DOHH2 (cell line): Measurements from ENCODE around the gene CYP4F2.
"Not testable (repeated sequence)": the region's sequence is repeated elsewhere in the genome, so short reads cannot be mapped to it uniquely, and the experiment has no call there.

Experiments
- H3F3A ChIP-seq: fragments of 200-600 bp; sonication (generic), shearing (Covaris generic); 2 replicates; pipeline ENCODE4 v1.6.0; 2016; ENCODE audit warnings: antibody characterized with exemption, mild to moderate bottlenecking; ENCODE audit not compliant: control insufficient read depth, insufficient read depth
- H3K27ac ChIP-seq: fragments of 200-600 bp; sonication (generic); 2 replicates; pipeline ENCODE4 v1.5.1; 2014; ENCODE audit warnings: low read depth, mild to moderate bottlenecking, low read length, moderate library complexity
- H3K27me3 ChIP-seq: fragments of 200-600 bp; sonication (generic); 2 replicates; pipeline ENCODE4 v1.6.1; 2014; ENCODE audit warnings: mild to moderate bottlenecking, low read length, mixed read lengths; ENCODE audit not compliant: control insufficient read depth
- H3K36me3 ChIP-seq: fragments of 200-600 bp; sonication (generic); 2 replicates; pipeline ENCODE4 v1.6.1; 2014; ENCODE audit warnings: mild to moderate bottlenecking, low read length, moderate library complexity, mixed read lengths; ENCODE audit not compliant: control insufficient read depth
- H3K4me1 ChIP-seq: fragments of 200-600 bp; sonication (generic); 2 replicates; pipeline ENCODE4 v1.6.1; 2014; ENCODE audit warnings: mild to moderate bottlenecking, low read length, mixed read lengths; ENCODE audit not compliant: control insufficient read depth
- H3K4me2 ChIP-seq: fragments of 200-600 bp; sonication (generic); 2 replicates; pipeline ENCODE4 v1.6.0; 2014; ENCODE audit warnings: mild to moderate bottlenecking, low read length, moderate library complexity
- H3K4me3 ChIP-seq: fragments of 200-600 bp; sonication (generic); 2 replicates; pipeline ENCODE4 v1.5.1; 2014; ENCODE audit warnings: mild to moderate bottlenecking, low read length, mixed read lengths
- H3K79me2 ChIP-seq: fragments of 200-600 bp; sonication (generic); 2 replicates; pipeline ENCODE4 v1.6.1; 2014; ENCODE audit warnings: mild to moderate bottlenecking, low read length, mixed read lengths; ENCODE audit not compliant: control insufficient read depth
- H3K9me2 ChIP-seq: fragments of 200-600 bp; sonication (generic); replicated peaks from 2 replicates; pipeline ENCODE4 v1.6.1; 2014; ENCODE audit warnings: mild to moderate bottlenecking, low read length, mixed read lengths; ENCODE audit not compliant: control insufficient read depth
- H3K9me3 ChIP-seq: fragments of 200-600 bp; sonication (generic); 2 replicates; pipeline ENCODE4 v1.6.1; 2014; ENCODE audit warnings: antibody characterized with exemption, low read length, mixed read lengths; ENCODE audit not compliant: control insufficient read depth, insufficient read depth
- H4K20me1 ChIP-seq: fragments of 200-600 bp; sonication (generic); 2 replicates; pipeline ENCODE4 v1.6.0; 2014; ENCODE audit warnings: low read depth, mild to moderate bottlenecking, antibody characterized with exemption, low read length, moderate library complexity; ENCODE audit not compliant: control insufficient read depth, insufficient read depth
- EZH2phosphoT487 ChIP-seq: fragments of 200-600 bp; sonication (generic); IDR thresholded peaks from 2 replicates; pipeline ENCODE4 v1.6.1; 2017; ENCODE audit warnings: borderline replicate concordance, mild to moderate bottlenecking, antibody characterized with exemption, low read length, moderate library complexity, mixed read lengths
- TF ChIP-seq, protein P1 (sequence below): fragments of 200-600 bp; sonication (generic); IDR thresholded peaks from one replicate; pipeline ENCODE4 v1.5.1; 2014; ENCODE audit warnings: antibody characterized with exemption, mild to moderate bottlenecking, low read depth, low read length; ENCODE audit not compliant: poor library complexity, severe bottlenecking

The CYP4F2 gene

DNA sequence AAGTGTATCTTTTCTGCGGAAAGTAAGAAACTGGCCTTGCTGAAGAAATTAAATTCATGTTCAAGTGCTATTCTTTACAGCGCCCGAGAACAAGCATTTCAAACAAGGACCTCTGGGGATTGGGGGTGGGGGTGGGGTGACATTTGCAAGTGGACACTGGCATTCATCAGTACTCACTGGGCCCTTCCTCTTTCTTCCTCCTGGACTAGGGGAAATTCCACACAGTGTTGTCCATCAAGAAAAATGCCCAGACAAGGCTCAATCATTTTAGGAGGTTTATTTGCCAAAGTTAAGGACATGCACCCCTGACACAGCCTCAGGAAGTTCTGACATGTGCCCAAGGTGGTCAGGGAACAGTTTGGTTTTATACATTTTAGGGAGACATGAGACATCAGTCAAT lies 59.5 kb downstream of the CYP4F2 start:
- Histone ChIP-seq H3K4me3 (peak overlapping the region; percentile 88), H3K79me2 (no peaks in the 10 kb centered on the region), H3K4me2 (peak overlapping the region; percentile 94), H3K4me1 (peaks cover 15% of the 10 kb centered on the region), H3K36me3 (peaks cover 4% of the 10 kb centered on the region; the same call in 1 of the 2 replicates), H3K27ac (no peak overlapping the region), H3K9me2 (no peaks in the 10 kb centered on the region), H3F3A (peaks cover 7% of the 10 kb centered on the region), H3K27me3 (no peaks in the 10 kb centered on the region), H3K9me3 (no peaks in the 10 kb centered on the region), H4K20me1 (no peaks in the 10 kb centered on the region)
- no peak for TF ChIP-seq EZH2phosphoT487
- TF ChIP-seq, protein P1, sequence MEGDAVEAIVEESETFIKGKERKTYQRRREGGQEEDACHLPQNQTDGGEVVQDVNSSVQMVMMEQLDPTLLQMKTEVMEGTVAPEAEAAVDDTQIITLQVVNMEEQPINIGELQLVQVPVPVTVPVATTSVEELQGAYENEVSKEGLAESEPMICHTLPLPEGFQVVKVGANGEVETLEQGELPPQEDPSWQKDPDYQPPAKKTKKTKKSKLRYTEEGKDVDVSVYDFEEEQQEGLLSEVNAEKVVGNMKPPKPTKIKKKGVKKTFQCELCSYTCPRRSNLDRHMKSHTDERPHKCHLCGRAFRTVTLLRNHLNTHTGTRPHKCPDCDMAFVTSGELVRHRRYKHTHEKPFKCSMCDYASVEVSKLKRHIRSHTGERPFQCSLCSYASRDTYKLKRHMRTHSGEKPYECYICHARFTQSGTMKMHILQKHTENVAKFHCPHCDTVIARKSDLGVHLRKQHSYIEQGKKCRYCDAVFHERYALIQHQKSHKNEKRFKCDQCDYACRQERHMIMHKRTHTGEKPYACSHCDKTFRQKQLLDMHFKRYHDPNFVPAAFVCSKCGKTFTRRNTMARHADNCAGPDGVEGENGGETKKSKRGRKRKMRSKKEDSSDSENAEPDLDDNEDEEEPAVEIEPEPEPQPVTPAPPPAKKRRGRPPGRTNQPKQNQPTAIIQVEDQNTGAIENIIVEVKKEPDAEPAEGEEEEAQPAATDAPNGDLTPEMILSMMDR: no peak

DNA sequence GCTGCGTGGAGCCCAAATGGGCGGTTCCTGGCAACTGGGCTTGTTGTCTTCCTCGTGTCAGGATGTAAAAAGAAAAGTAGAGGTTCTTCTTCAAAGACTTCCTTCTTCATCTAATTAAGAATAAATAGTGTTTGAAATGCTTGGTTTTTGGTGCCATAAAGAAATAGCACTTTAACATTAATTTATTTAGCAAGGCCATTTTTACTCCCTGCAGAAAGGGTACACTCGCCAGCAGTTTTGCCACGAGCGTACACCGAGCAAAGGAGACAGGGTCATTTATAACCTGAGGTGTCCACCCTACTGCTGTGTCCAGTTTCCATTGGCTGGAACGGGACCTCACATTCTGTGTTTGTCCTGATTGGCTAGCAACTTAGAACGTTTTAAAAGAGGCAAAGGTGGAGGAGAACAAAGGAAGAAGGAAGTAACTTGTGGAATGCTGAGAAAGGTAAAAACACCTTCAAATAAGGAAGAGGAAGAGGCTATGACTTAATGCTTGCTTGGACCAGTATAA lies 60.6 kb downstream of the CYP4F2 start:
- peak overlapping the region; percentile 94 for H3K4me2 ChIP-seq
- peaks cover 7% of the 10 kb centered on the region for H3F3A ChIP-seq
- peak overlapping the region; percentile 88 for H3K4me3 ChIP-seq

DNA sequence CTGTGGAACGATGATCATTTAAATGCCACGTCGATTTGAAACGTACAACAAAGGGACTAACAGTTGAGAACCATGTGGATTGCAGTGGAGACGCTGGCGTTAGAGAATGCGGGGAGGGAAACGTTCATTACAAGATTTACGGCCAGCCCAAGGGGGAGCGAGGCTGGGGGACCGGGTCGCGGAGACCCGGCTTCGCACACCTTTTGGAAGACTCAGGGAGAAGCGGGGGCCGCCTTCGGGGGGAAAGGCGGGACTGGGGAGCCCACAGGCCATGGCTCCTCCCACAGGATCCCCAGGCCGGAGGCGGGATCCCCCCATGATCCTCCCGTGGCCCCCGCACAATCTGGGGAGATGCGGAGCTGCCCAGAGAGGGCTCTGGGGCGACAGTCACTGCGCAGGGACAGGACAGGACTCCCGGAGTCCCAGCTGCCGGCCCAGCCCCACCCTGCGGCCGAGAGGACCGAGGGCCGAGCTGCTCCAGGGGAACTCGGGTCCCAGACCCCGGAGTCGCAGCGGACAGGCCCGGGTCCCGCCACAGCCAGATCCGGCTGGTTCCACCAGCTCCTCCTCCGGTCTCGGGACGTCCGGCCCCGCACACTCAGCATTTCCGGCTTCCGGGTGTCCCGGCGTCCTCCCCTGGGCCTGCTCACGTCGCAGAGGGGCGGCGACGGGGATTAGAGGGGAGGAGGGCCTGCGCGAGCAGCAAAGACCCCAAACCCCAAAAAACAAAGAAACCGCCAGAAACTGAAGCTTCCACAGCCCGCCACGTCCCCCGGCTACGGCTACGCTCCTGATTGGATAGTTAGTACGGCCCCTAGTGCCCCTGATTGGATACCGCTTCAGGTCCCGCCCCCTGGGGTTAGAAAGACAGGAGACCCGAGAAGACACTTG lies 61.3 kb downstream of the CYP4F2 start:
- Histone ChIP-seq H3K27me3 (no peaks in the 10 kb centered on the region), H3K9me2 (no peaks in the 10 kb centered on the region), H4K20me1 (no peaks in the 10 kb centered on the region), H3F3A (peaks cover 7% of the 10 kb centered on the region), H3K27ac (peak overlapping the region; percentile 86), H3K4me3 (peak overlapping the region; percentile 88), H3K79me2 (no peaks in the 10 kb centered on the region), H3K9me3 (no peaks in the 10 kb centered on the region), H3K4me2 (peak overlapping the region; percentile 94), H3K36me3 (peaks cover 4% of the 10 kb centered on the region; the same call in 1 of the 2 replicates), H3K4me1 (peaks cover 15% of the 10 kb centered on the region)
- TF ChIP-seq EZH2phosphoT487: no peak
- TF ChIP-seq, protein P1: no peak

More for the DNA sequence above, 60.6 kb downstream of the CYP4F2 start:
- Histone ChIP-seq H3K36me3 (peaks cover 4% of the 10 kb centered on the region; the same call in 1 of the 2 replicates), H3K4me1 (peaks cover 15% of the 10 kb centered on the region), H3K27ac (peak overlapping the region; percentile 86), H3K9me3 (no peaks in the 10 kb centered on the region), H4K20me1 (no peaks in the 10 kb centered on the region), H3K27me3 (no peaks in the 10 kb centered on the region), H3K79me2 (no peaks in the 10 kb centered on the region), H3K9me2 (no peaks in the 10 kb centered on the region)
- TF ChIP-seq, protein P1: no peak
- TF ChIP-seq EZH2phosphoT487: no peak

DNA sequence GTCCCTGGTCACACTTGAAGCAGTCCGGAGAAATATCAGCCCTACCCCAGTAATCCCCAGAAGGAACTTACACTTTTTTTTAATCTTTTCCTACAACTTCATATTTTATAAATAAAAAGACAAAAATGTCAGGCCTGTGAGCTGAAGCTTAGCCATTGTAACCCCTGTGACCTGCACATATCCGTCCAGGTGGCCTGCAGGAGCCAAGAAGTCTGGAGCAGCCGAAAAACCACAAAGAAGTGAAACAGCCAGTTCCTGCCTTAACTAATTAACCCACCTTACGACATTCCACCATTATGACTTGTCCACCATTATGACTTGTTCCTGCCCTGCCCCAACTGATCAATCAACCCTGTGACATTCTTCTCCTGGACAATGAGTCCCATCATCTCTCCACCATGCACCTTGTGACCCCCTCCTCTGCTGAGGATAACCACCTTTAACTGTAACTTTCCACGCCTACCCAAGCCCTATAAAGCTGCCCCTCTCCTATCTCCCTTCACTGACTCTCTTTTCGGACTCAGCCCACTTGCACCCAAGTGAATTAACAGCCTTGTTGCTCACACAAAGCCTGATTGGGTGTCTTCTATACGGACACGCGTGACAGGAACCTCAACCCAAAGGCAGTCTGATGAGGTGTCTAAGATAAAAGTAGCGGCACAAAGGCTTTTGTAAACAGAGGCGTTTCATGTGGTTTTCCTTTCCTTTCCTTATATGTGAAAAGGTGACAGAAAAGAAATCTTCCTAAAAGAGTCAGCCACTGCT lies 62.1 kb downstream of the CYP4F2 start:
- not testable (repeated sequence) for H4K20me1 ChIP-seq, H3K9me2 ChIP-seq, H3K36me3 ChIP-seq, H3K79me2 ChIP-seq, H3F3A ChIP-seq, H3K9me3 ChIP-seq, H3K27me3 ChIP-seq
- H3K4me1 ChIP-seq: peaks cover 15% of the 10 kb centered on the region
- peak overlapping the region; percentile 94 for H3K4me2 ChIP-seq
- H3K27ac ChIP-seq: peak overlapping the region; percentile 86
- peak overlapping the region; percentile 88 for H3K4me3 ChIP-seq

DNA sequence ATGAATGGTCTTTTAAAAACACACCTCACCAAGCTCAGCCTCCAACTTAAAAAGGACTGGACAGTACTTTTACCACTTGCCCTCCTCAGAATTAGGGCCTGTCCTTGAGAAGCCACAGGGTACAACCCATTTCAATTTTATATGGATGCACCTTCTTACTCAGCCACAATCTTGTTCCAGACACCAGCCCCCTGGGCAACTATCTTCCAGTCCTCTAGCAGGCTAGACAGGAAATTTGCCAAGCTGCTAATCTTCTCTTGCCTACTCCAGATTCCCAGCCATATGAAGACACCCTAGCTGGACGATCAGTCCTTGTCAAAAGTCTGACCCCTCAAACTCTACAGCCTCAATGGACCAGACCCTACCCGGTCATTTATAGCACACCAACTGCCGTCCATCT lies 63.6 kb downstream of the CYP4F2 start:
- not testable (repeated sequence) for H3K79me2 ChIP-seq, H3F3A ChIP-seq, H3K27ac ChIP-seq, H3K9me3 ChIP-seq, H3K36me3 ChIP-seq, H3K9me2 ChIP-seq, H3K4me3 ChIP-seq, H3K27me3 ChIP-seq, H3K4me2 ChIP-seq, H4K20me1 ChIP-seq
- H3K4me1 ChIP-seq: peaks cover 15% of the 10 kb centered on the region
